CD4-positive, alpha-beta T cell treated with Interferon alpha-2 for 1 hour (primary cell): ENCODE data around the gene MUC6.

Source experiments
- DNase-seq, 2 donors: peaks; one replicate each; pipeline ENCODE4 v3.0.0-alpha.2; 2020 to 2022

The MUC6 gene

GRCh38 chr11:1003159-1003558, 33.4 kb downstream of the MUC6 start:
- DNase-seq: no peak

GRCh38 chr11:1002406-1002984, 34.0 kb downstream of the MUC6 start:
- no peak for DNase-seq

- no peak for DNase-seq
These were observed 34.7 kb downstream of the MUC6 start for GRCh38 chr11:1001617-1002405.

GRCh38 chr11:1000357-1001278, 35.9 kb downstream of the MUC6 start:
- DNase-seq: no peak

- no peak for DNase-seq
These were observed 37.5 kb downstream of the MUC6 start for GRCh38 chr11:999009-999408.

- no peak for DNase-seq
These were observed 38.6 kb downstream of the MUC6 start for GRCh38 chr11:997907-998306.

- no peak for DNase-seq
These were observed 39.8 kb downstream of the MUC6 start for GRCh38 chr11:996681-997080.

- DNase-seq: no peak
These were observed 40.6 kb downstream of the MUC6 start for GRCh38 chr11:995752-996420.

- DNase-seq: no peak
These were observed 41.3 kb downstream of the MUC6 start for GRCh38 chr11:995044-995751.

- DNase-seq: no peak
These were observed 42.8 kb downstream of the MUC6 start for GRCh38 chr11:993632-994167.

- DNase-seq: no peak
These were observed 43.9 kb downstream of the MUC6 start for GRCh38 chr11:992577-992976.

GRCh38 chr11:991711-992307, 44.7 kb downstream of the MUC6 start:
- no peak for DNase-seq

- DNase-seq: no peak
These were observed 45.5 kb downstream of the MUC6 start for GRCh38 chr11:991034-991433.

- DNase-seq: no peak
These were observed 46.4 kb downstream of the MUC6 start for GRCh38 chr11:990101-990500.

GRCh38 chr11:987671-988070, 48.8 kb downstream of the MUC6 start:
- DNase-seq: no peak

- no peak for DNase-seq
These were observed 49.6 kb downstream of the MUC6 start for GRCh38 chr11:986952-987305.

GRCh38 chr11:986270-986951, 50.1 kb downstream of the MUC6 start:
- no peak for DNase-seq

GRCh38 chr11:985848-986247, 50.7 kb downstream of the MUC6 start:
- no peak for DNase-seq

- no peak for DNase-seq
These were observed 51.1 kb downstream of the MUC6 start for GRCh38 chr11:985406-985805.

- DNase-seq: no peak
These were observed 52.0 kb downstream of the MUC6 start for GRCh38 chr11:984546-984945.

- DNase-seq: no peak
These were observed 54.8 kb downstream of the MUC6 start for GRCh38 chr11:981764-982163.
